ENCODE measurements around the gene EID1. TPM values are rescaled to one million over a fixed set of nuclear protein-coding genes. Genes with fewer than 3 reads are reported as not detected.

The EID1 gene
- total RNA-seq, 2 experiments from 2014 or later, result 104 to 111 TPM

- CTCF ChIA-PET (ENCODE audit: unreplicated experiment), result no interaction called here
- Histone ChIP-seq H3K4me3 (ENCODE audit: low read depth, low read length, poor library complexity, severe bottlenecking) (no peak overlapping the region), H3K9me2 (ENCODE audit: insufficient read depth, low read length) (no peaks in the 10 kb centered on the region), H4K20me1 (ENCODE audit: insufficient read depth, low read length) (no peaks in the 10 kb centered on the region), H3K27ac (ENCODE audit: low read depth, low read length, poor library complexity, severe bottlenecking) (no peak overlapping the region), H3K79me2 (ENCODE audit: insufficient read depth, low read depth, low read length) (no peaks in the 10 kb centered on the region), H3K4me1 (ENCODE audit: insufficient read depth, low read length, poor library complexity, severe bottlenecking) (no peaks in the 10 kb centered on the region), H3K36me3 (ENCODE audit: insufficient read depth, low read length) (no peaks in the 10 kb centered on the region), H3K4me2 (ENCODE audit: low read length) (no peak overlapping the region), H2AFZ (ENCODE audit: low read length) (no peak overlapping the region), H3K9me3 (ENCODE audit: low read length) (no peaks in the 10 kb centered on the region)
- BruUV-seq (replicated peaks), result no TSS peak
- TF ChIP-seq, protein P1, sequence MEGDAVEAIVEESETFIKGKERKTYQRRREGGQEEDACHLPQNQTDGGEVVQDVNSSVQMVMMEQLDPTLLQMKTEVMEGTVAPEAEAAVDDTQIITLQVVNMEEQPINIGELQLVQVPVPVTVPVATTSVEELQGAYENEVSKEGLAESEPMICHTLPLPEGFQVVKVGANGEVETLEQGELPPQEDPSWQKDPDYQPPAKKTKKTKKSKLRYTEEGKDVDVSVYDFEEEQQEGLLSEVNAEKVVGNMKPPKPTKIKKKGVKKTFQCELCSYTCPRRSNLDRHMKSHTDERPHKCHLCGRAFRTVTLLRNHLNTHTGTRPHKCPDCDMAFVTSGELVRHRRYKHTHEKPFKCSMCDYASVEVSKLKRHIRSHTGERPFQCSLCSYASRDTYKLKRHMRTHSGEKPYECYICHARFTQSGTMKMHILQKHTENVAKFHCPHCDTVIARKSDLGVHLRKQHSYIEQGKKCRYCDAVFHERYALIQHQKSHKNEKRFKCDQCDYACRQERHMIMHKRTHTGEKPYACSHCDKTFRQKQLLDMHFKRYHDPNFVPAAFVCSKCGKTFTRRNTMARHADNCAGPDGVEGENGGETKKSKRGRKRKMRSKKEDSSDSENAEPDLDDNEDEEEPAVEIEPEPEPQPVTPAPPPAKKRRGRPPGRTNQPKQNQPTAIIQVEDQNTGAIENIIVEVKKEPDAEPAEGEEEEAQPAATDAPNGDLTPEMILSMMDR (conservative IDR thresholded peaks at IDR 0.05; ENCODE audit: low read length), result no peak
- no peak for TF ChIP-seq EZH2phosphoT487 (IDR thresholded peaks at IDR 0.05; ENCODE audit: borderline replicate concordance, low read depth, low read length)
- intact Hi-C loops (cut with micrococcal nuclease; ENCODE audit: unreplicated experiment), result no loop called here
- no peak for DNase-seq (ENCODE audit: low spot score)
- POLR2A ChIA-PET, result interaction anchor here (2.8 kb wide), 1 partner anchor 12 kb away, joined by 19 read pairs; the partner anchor contains the start of gene EID1
Measured at GRCh38 chr15:48890375-48890972, 12.5 kb downstream of the EID1 start.

- CTCF ChIA-PET (ENCODE audit: unreplicated experiment), result no interaction called here
Measured at GRCh38 chr15:48891232-48891765, 13.4 kb downstream of the EID1 start.

More at GRCh38 chr15:48891232-48891765, 13.4 kb downstream of the EID1 start:
- no peak for TF ChIP-seq EZH2phosphoT487 (IDR thresholded peaks at IDR 0.05; ENCODE audit: borderline replicate concordance, low read depth, low read length)
- TF ChIP-seq, protein P1 (conservative IDR thresholded peaks at IDR 0.05; ENCODE audit: low read length), result no peak
- no TSS peak for BruUV-seq (replicated peaks)
- no peak overlapping the region for H2AFZ ChIP-seq (ENCODE audit: low read length)
- no peak overlapping the region for H3K4me3 ChIP-seq (ENCODE audit: low read depth, low read length, poor library complexity, severe bottlenecking)
- H3K4me1 ChIP-seq (ENCODE audit: insufficient read depth, low read length, poor library complexity, severe bottlenecking), result no peaks in the 10 kb centered on the region
- H3K36me3 ChIP-seq (ENCODE audit: insufficient read depth, low read length), result no peaks in the 10 kb centered on the region
- H3K79me2 ChIP-seq (ENCODE audit: insufficient read depth, low read depth, low read length), result no peaks in the 10 kb centered on the region
- no peak for DNase-seq (ENCODE audit: low spot score)
- H3K9me2 ChIP-seq (ENCODE audit: insufficient read depth, low read length), result no peaks in the 10 kb centered on the region
- intact Hi-C loops (cut with micrococcal nuclease; ENCODE audit: unreplicated experiment), result no loop called here
- no peaks in the 10 kb centered on the region for H3K9me3 ChIP-seq (ENCODE audit: low read length)
- H3K4me2 ChIP-seq (ENCODE audit: low read length), result no peak overlapping the region
- POLR2A ChIA-PET, result interaction anchor here (2.8 kb wide), 1 partner anchor 13 kb away, joined by 19 read pairs; the partner anchor contains the start of gene EID1
- no peak overlapping the region for H3K27ac ChIP-seq (ENCODE audit: low read depth, low read length, poor library complexity, severe bottlenecking)
- no peaks in the 10 kb centered on the region for H4K20me1 ChIP-seq (ENCODE audit: insufficient read depth, low read length)
